HuH-7.5 (cell line): ENCODE measurements around the gene STX19.
A peak's percentile ranks its signal among the peaks of the same experiment; 100 is the strongest.

ENCODE experiments used
- DNase-seq: peaks from one replicate; pipeline ENCODE4 v3.0.0; 2011; ENCODE audit warnings: low spot score

The STX19 gene

DNA sequence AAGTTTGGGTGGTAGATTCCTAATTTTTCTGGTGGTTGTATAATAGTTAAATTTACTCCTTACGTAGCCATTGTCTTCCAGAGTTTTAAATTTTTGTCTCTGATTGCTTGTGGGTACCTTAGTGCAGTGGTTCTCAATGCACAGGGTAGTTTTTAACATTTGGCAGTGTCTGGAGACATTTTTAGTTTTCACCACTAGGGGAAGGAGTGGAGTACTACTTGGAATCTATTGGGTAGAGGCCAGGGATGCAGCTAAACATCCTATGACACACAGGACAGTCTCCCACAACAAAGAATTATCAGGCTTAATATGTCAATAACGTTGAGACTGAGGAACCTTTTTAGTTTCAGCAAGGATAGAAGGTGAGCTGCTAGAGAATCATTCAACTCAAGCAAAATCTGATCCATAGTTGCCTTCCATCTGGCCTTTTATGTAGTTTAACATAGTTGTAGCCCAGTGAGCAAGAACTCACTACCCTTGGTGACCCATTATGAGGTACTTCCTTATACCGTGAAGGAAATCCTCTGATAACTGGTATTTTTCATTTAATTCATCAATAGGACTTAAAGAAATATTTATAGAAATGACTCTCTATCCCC, 8.6 kb upstream of the STX19 start:
- peak; percentile 65 for DNase-seq

DNA sequence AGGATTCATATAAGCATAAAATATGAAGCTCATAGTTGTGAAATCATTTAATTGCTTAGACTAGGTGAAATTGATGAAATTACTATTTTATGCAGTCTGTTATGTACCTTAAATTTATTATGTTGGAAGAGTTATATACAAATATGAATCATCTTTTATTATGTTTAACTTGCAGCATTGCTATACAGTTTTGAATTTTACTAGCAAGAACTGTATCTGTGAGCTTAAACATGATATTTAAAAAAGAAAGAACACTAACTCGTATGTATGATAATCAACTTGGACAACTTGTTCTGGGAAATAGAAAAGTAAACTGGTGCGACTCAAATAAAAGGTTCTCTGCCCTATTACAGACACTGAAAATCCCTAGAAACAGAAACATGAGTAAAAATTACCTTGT, 1.8 kb downstream of the STX19 start:
- no peak for DNase-seq

DNA sequence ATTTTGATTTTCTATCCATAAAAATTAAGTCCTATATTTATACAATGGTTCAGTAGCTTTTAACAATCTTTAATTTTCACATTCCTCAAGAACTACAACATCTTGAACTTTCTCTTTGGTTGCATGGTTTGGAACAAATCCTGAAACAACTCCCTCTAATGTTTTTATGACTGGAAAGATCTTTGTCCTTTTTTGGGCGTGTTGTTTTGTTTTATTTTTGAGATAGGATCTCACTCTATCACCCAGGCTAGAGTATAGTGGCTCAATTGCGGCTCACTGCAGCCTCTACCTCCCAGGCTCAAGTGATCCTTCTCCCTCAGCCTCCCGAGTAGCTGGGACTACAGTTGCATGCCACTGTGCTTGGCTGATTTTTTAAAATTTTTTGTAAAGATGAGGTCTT, 4.0 kb downstream of the STX19 start:
- DNase-seq = no peak

GRCh38 chr3:94020293-94020692, 8.1 kb downstream of the STX19 start:
- DNase-seq = no peak

GRCh38 chr3:94019659-94020058, 8.7 kb downstream of the STX19 start:
- DNase-seq = no peak

GRCh38 chr3:94015025-94015424, 13.4 kb downstream of the STX19 start:
- DNase-seq = no peak

DNA sequence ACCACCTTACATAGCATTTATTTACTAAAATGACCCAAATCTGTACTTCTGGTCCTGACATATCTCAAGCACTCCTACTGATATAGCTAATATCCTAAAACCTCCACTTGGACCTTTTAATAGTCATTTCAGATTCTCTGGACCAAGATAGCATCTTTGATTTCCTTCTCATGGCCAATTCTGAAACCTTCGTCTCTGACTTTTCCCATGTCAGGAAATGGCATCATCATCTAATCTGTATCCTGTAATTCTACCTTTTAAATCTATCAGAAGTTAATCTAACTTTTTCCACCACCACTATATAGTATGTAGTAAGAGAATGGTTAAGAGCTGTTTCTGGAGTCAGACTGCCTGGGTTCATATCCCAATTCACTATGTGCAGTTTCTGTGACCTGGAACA, 16.2 kb downstream of the STX19 start:
- DNase-seq = no peak

- no peak for DNase-seq
These were observed 17.1 kb downstream of the STX19 start for GRCh38 chr3:94011233-94011711.

DNA sequence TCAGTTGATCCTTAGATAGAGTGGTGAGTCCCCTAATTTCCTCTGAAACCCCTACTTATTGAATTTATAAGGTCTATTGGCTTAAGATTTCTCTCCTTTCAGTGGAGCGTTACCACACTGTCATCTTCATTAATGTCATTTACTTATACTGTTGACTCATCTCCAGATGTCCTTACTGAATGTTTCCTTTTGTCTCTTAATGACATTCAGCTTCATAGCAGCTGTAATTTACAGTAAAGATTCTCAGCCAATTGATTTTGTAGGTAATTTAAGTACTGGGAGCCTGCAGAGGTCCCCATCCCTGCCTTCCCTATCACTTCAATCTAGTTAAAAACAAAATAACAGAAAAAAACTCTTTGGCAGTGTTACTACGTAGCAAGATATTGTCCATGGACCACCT, 18.8 kb downstream of the STX19 start:
- DNase-seq = no peak

DNA sequence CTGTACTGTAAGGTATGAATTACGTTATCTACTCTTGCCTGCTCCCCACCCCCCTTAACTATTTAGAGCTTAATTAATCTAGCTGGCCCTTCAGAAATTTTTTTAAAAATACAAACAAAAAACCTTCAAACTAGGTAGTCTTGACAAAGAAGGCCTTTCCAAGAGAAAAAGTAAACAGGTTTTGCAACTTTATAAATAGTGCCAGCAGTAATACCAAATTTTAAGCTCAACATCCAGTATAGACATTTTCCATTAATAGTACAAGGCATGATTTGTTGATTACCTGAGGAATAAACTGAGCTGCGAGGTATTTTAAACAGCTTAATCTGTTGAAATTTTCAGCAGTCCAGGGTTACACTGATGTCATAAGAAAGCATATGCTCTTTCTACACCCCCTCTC, 20.1 kb downstream of the STX19 start:
- DNase-seq = no peak

GRCh38 chr3:94004301-94004910, 24.0 kb downstream of the STX19 start:
- peak; percentile 33 for DNase-seq

GRCh38 chr3:94001827-94002495, 26.4 kb downstream of the STX19 start:
- no peak for DNase-seq

DNA sequence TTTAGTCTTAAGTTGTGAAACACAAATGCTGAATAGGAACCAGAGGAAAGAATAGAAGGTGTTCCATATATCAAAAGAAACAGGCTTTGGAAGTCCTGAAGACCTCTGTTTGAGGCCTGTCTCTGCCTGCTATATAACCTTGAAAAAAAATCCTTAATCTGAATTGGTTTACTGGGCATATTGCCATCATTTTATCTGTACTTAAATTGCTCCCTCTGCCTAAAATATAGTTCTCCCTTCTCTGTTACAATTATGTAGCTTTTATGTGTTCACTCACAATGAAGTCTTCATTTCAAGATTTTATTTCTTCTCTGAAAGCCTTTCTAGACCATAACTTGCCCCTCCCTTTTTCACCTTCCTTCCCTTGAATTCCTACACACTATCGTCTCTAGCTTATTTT, 27.2 kb downstream of the STX19 start:
- no peak for DNase-seq

DNA sequence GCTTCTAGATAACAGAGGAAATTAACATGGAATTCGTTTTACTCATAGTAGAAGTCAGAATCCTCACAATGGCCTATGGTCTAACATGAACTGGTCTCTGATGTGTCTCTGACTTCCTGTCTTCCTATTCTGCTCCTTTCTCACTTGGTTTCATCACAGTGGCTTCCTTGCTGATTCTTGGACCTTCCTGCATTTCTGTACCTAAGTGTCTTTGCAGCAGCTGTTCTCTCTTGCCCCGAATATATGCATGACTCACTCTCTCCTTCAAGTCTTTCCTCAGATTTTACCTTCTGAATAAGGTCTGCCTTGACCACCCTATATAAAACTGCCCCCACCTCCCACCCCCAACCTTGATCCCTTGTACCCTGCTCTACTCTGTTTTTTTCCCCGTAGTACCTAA, 34.3 kb downstream of the STX19 start:
- DNase-seq = no peak

DNA sequence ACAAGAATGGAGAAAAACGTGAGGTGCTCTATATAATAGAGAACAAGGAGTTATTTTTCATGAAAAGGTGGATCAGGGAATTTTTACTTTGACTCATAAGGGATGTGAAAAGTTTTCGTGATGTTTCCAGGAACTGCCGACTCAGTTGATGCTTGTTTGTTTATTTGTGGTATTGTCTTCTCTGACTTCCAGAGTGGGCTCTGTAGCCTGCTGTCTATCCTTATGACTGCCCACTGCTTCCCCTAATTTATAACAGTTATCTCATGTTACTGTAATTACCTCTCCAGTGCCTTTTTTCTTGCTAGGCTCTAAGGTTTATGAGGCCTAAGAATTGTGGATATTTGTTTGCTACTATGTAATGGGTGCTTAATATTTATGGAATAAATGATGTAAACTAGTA, 36.2 kb downstream of the STX19 start:
- no peak for DNase-seq

- DNase-seq = no peak
These were observed 36.8 kb downstream of the STX19 start for GRCh38 chr3:93991631-93992030.

DNA sequence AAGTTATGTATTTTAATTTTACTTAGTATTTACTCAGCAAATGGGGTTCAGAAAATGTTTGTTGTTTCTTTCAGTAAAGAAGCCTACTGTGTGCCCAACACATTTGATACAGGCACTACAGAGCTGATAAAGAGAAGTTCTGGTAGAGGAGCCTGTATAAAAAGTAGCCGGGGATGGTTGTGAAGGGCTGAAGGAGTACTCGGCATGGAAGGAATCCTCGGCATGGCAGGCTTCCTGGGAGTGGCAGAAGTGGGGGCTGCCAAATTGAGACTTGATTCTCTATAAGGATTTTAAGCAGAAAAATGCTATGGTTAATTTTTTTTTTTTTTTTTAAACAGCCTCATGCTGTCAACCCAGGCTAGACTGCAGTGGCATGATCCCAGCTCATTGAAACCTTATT, 39.2 kb downstream of the STX19 start:
- no peak for DNase-seq

DNA sequence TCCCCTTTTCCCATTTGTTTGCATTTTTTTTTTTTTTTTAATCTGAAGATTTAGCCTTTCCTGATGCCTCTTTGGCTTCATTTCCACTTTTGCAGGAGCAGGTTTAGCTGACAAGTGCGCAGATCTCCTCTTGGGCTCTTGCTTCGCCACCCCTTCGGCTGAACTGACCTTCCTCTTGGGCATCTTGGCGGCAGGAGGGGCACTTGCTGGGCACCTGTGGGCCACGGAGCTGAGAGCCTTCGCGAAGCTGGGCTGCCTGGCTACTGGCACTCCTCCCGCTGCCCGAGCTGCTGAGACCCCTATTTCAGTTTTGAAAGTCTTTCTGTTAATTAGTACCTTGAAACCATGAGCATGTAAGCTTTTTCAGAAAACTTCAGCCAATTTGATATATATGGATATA, 39.6 kb downstream of the STX19 start:
- DNase-seq = no peak

DNA sequence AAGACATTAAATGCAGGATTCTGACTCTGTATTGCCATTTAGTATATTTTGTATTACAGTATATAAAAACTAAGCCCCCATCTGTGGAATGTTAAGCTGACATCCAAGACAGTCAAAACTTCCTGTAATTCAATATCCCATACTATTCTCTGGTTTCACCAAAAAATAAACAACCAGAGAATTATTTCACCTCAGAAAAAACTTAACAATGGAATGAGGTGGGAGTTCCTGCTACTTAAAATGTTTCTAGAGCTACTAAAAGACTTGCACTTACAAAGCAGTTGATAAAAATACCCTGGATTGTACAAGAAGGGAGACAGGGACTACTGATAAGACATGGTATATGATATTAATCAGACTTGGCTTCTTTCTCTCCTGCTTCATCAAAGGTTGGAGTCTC, 40.1 kb downstream of the STX19 start:
- DNase-seq = no peak

GRCh38 chr3:93984618-93985017, 43.8 kb downstream of the STX19 start:
- DNase-seq = no peak

DNA sequence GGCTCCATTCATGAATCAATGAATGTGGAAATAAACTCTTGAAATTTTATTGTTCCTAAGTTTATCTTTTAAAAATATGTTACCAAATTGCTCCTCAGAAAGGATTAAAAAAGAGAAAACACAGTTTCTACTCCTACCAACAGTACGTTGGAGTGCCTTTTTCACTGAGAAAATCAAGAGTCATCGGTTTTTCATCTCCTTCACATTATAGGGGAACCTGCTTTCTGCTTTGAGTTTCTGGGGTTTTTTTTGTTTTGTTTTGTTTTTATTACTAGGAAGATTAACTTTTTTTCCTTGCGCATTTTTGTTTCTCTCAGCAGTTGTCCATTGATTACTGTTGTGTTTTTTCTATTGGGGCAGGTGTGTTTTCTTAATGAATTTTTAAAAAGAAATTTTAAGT, 45.0 kb downstream of the STX19 start:
- no peak for DNase-seq

DNA sequence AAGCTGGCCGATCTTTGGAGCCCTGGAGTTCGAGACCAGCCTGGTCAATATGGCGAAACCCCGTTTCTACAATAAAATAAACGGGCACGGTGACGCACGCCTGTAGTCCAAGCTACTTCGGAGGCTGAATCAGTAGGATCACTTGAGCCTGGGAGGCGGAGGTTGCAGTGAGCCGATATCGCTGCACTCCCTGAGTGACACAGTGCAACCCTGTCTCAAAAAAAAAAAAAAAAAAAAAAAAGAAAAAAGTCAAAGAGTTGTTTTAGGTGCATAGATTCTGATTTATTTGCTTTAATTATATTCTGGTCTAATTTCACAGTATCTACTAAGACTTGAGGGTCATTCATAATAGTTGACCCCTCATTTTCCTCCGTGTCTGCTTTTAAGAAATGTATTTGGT, 46.7 kb downstream of the STX19 start:
- no peak for DNase-seq

GRCh38 chr3:93979850-93980676, 48.3 kb downstream of the STX19 start, which contains the start of gene ARL13B:
Gene ARL13B, plus strand, starts transcription at chr3:93980155. Its CDS starts 269 bp downstream, at chr3:93980424.
- peak; percentile 97 for DNase-seq
